Urinary bladder (tissue), 4 donors: Measurements from ENCODE around the gene LGMN. TPM values are rescaled to one million over a fixed set of nuclear protein-coding genes. Genes with fewer than 3 reads are reported as not detected.
"Not testable (repeated sequence)": the region's sequence is repeated elsewhere in the genome, so short reads cannot be mapped to it uniquely, and the experiment has no call there.

ENCODE experiments used
- DNase-seq: peaks from one replicate; pipeline ENCODE4 v3.0.0-alpha.2; 2015; ENCODE audit errors: extremely low spot score
- H3K27ac ChIP-seq: one replicate; pipeline ENCODE4 v1.5.1; 2013; ENCODE audit warnings: low read depth, mild to moderate bottlenecking, moderate library complexity
- H3K36me3 ChIP-seq: one replicate; pipeline ENCODE4 v1.6.1; 2013; ENCODE audit warnings: mild to moderate bottlenecking, moderate library complexity; ENCODE audit not compliant: insufficient read depth
- H3K4me1 ChIP-seq: one replicate; pipeline ENCODE4 v1.6.1; 2013; ENCODE audit warnings: mild to moderate bottlenecking, moderate library complexity; ENCODE audit not compliant: insufficient read depth
- H3K4me3 ChIP-seq: one replicate; pipeline ENCODE4 v1.5.1; 2013; ENCODE audit warnings: low read depth, low read length
- WGBS: extraction: QIAGEN DNeasy Blood & Tissue Kit; methylation state at CpG from one replicate; pipeline ENCODE4 v1.1.7; 2013; 5-methylcytosine and 5-hydroxymethylcytosine counted together
- polyA plus RNA-seq: library from polyadenylated mRNA; stranded (reverse); fragments of 200-250 nt; gene quantifications from one replicate; pipeline ENCODE4 v1.2.3, GENCODE V29; 2013
- total RNA-seq: library from RNA; depleted of rRNA; stranded (reverse); fragments of >200 nt; gene quantifications from one replicate; pipeline ENCODE4 v1.2.3, GENCODE V29; 2014
- donor health status: healthy with polysubstance abuse.
- donor health status: healthy.

LGMN gene
- total and polyA plus RNA-seq, 2 donors: 76.5 to 131 TPM

- H3K36me3 ChIP-seq, DNase-seq, H3K4me3 ChIP-seq, H3K4me1 ChIP-seq, H3K27ac ChIP-seq: not testable (repeated sequence)
- 79% methylated on average over 2 of the region's 3 CpGs for WGBS
These were observed 30.6 kb upstream of the LGMN start for GRCh38 chr14:92778868-92779565.

- WGBS: 19% methylated on average over 2 of the region's 2 CpGs
- not testable (repeated sequence) for H3K4me1 ChIP-seq, DNase-seq, H3K27ac ChIP-seq, H3K4me3 ChIP-seq, H3K36me3 ChIP-seq
These were observed 26.9 kb upstream of the LGMN start for GRCh38 chr14:92775292-92775691.

GRCh38 chr14:92774572-92774971, 26.1 kb upstream of the LGMN start:
- 83% methylated on average over 8 of the region's 8 CpGs for WGBS
- Histone ChIP-seq H3K4me1 (no peaks in the 10 kb centered on the region), H3K4me3 (no peak overlapping the region), H3K27ac (no peak overlapping the region), H3K36me3 (no peaks in the 10 kb centered on the region)
- no peak for DNase-seq

GRCh38 chr14:92770484-92770883, 22.1 kb upstream of the LGMN start:
- no peak for DNase-seq
- WGBS: 82% methylated on average over 2 of the region's 2 CpGs
- H3K4me3 ChIP-seq: no peak overlapping the region

GRCh38 chr14:92768795-92769194, 20.4 kb upstream of the LGMN start:
- Histone ChIP-seq H3K4me3 (no peak overlapping the region), H3K4me1 (no peaks in the 10 kb centered on the region), H3K36me3 (no peaks in the 10 kb centered on the region), H3K27ac (no peak overlapping the region)
- DNase-seq: no peak
- WGBS: 91% methylated on average over 5 of the region's 5 CpGs

More at GRCh38 chr14:92770484-92770883, 22.1 kb upstream of the LGMN start:
- H3K4me1 ChIP-seq: no peaks in the 10 kb centered on the region
- no peak overlapping the region for H3K27ac ChIP-seq
- H3K36me3 ChIP-seq: no peaks in the 10 kb centered on the region

GRCh38 chr14:92768236-92768635, 19.8 kb upstream of the LGMN start:
- not testable (repeated sequence) for H3K4me3 ChIP-seq, H3K27ac ChIP-seq, H3K36me3 ChIP-seq, H3K4me1 ChIP-seq, DNase-seq
- 29% methylated on average over 1 of the region's 1 CpG for WGBS

GRCh38 chr14:92763666-92764631, 15.5 kb upstream of the LGMN start:
- 52% methylated on average over 4 of the region's 5 CpGs for WGBS
- H3K4me1 ChIP-seq: not testable (repeated sequence)

GRCh38 chr14:92760524-92760805, 12.0 kb upstream of the LGMN start:
- Histone ChIP-seq H3K4me3 (no peak overlapping the region), H3K4me1 (no peaks in the 10 kb centered on the region), H3K36me3 (no peaks in the 10 kb centered on the region), H3K27ac (no peak overlapping the region)
- DNase-seq: no peak
- WGBS: 88% methylated on average over 7 of the region's 7 CpGs

More at GRCh38 chr14:92763666-92764631, 15.5 kb upstream of the LGMN start:
- H3K27ac ChIP-seq, H3K4me3 ChIP-seq, H3K36me3 ChIP-seq, DNase-seq: not testable (repeated sequence)

- no peak overlapping the region for H3K27ac ChIP-seq
- 91% methylated on average over 12 of the region's 12 CpGs for WGBS
- DNase-seq: no peak
- H3K4me1 ChIP-seq: no peaks in the 10 kb centered on the region
- no peaks in the 10 kb centered on the region for H3K36me3 ChIP-seq
- no peak overlapping the region for H3K4me3 ChIP-seq
These were observed 11.5 kb upstream of the LGMN start for GRCh38 chr14:92759679-92760523.

- Histone ChIP-seq H3K4me1 (no peaks in the 10 kb centered on the region), H3K36me3 (no peaks in the 10 kb centered on the region), H3K27ac (no peak overlapping the region), H3K4me3 (no peak overlapping the region)
- 56% methylated on average over 4 of the region's 4 CpGs for WGBS
- no peak for DNase-seq
These were observed 10.9 kb upstream of the LGMN start for GRCh38 chr14:92759300-92759678.

- DNase-seq: no peak
- H3K36me3 ChIP-seq: no peaks in the 10 kb centered on the region
- H3K4me3 ChIP-seq: no peak overlapping the region
- no peak overlapping the region for H3K27ac ChIP-seq
- no peaks in the 10 kb centered on the region for H3K4me1 ChIP-seq
- 87% methylated on average over 4 of the region's 4 CpGs for WGBS
These were observed 8.0 kb upstream of the LGMN start for GRCh38 chr14:92756446-92756845.

GRCh38 chr14:92755495-92755894, 7.1 kb upstream of the LGMN start:
- H3K4me1 ChIP-seq: no peaks in the 10 kb centered on the region
- H3K27ac ChIP-seq: no peak overlapping the region
- no peak overlapping the region for H3K4me3 ChIP-seq
- WGBS: 70% methylated on average over 3 of the region's 3 CpGs
- no peak for DNase-seq
- no peaks in the 10 kb centered on the region for H3K36me3 ChIP-seq

- Histone ChIP-seq H3K36me3 (no peaks in the 10 kb centered on the region), H3K4me1 (no peaks in the 10 kb centered on the region), H3K27ac (no peak overlapping the region), H3K4me3 (no peak overlapping the region)
- WGBS: 67% methylated on average over 1 of the region's 1 CpG
- no peak for DNase-seq
These were observed 6.5 kb upstream of the LGMN start for GRCh38 chr14:92754966-92755365.
